H1 (cell line): ENCODE data around the gene BDKRB1. TPM values are rescaled to one million over a fixed set of nuclear protein-coding genes. Genes with fewer than 3 reads are reported as not detected.

ENCODE experiments used
- CTCF ChIA-PET: fragments of 300-600 bp; sonication (Branson Sonifier 250); formaldehyde crosslinking; loops from one replicate; lab custom pipeline; 2021; ENCODE audit not compliant: partially characterized antibody; lab: Charles Lee
- POLR2A ChIA-PET: fragments of 300-600 bp; sonication (Branson Sonifier 250); formaldehyde crosslinking; loops from one replicate; lab custom pipeline; 2021; ENCODE audit warnings: inconsistent platforms; ENCODE audit not compliant: partially characterized antibody; lab: Charles Lee
- DNase-seq, 2 experiments: peaks; one replicate each; pipeline versions ENCODE4 v3.0.0 to v3.0.0-alpha.2; 2010 to 2022; ENCODE audit warnings: low spot score in 2 of 2, low read depth in 1 of 2, mixed read lengths in 1 of 2
- FAIRE-seq: peaks from 2 replicates; lab custom pipeline; 2011; peaks lifted over from hg19 to GRCh38; lab: Jason Lieb, UNC
- H2AFZ ChIP-seq: 2 replicates; pipeline ENCODE4 v1.8.1; 2012; ENCODE audit warnings: low read length, inconsistent platforms
- H2AK5ac ChIP-seq: 2 replicates; pipeline ENCODE4 v1.6.1; 2013; ENCODE audit warnings: low read depth, low read length
- H2BK120ac ChIP-seq: replicated peaks from 2 replicates; pipeline ENCODE3; 2013; ENCODE audit warnings: low read depth, low read length, inconsistent platforms
- H2BK12ac ChIP-seq: 2 replicates; pipeline ENCODE4 v1.6.1; 2013; ENCODE audit warnings: low read depth, low read length
- H2BK15ac ChIP-seq: 2 replicates; pipeline ENCODE4 v1.6.1; 2013; ENCODE audit warnings: low read length
- H2BK20ac ChIP-seq: 2 replicates; pipeline ENCODE4 v1.6.1; 2013; ENCODE audit warnings: low read length
- H2BK5ac ChIP-seq: 2 replicates; pipeline ENCODE4 v1.6.1; 2013; ENCODE audit warnings: low read depth, low read length
- H3K14ac ChIP-seq: 2 replicates; pipeline ENCODE4 v1.6.1; 2013; ENCODE audit warnings: inconsistent platforms; ENCODE audit not compliant: insufficient read length
- H3K18ac ChIP-seq: 2 replicates; pipeline ENCODE4 v1.6.1; 2013; ENCODE audit warnings: low read length; ENCODE audit errors: extremely low read depth
- H3K23ac ChIP-seq: 2 replicates; pipeline ENCODE4 v1.6.1; 2013; ENCODE audit warnings: inconsistent platforms; ENCODE audit not compliant: insufficient read length
- H3K23me2 ChIP-seq: 2 replicates; pipeline ENCODE4 v1.6.1; 2013; ENCODE audit warnings: low read depth, low read length
- H3K27ac ChIP-seq: 2 replicates; pipeline ENCODE4 v1.6.1; 2011; ENCODE audit warnings: low read depth, low read length, inconsistent platforms
- H3K27me3 ChIP-seq, 4 experiments: replicated peaks in 1 of 4; 1 replicate in 1 of 4; 2 replicates in 3 of 4; pipeline versions ENCODE4 v1.6.1 to v1.8.1; 2011 to 2013; ENCODE audit warnings: low read length in 3 of 4, mild to moderate bottlenecking in 3 of 4, inconsistent platforms in 2 of 4, mixed read lengths in 2 of 4, moderate library complexity in 1 of 4; ENCODE audit not compliant: control insufficient read depth in 3 of 4, insufficient read depth in 3 of 4; ENCODE audit errors: extremely low read depth in 1 of 4
- H3K36me3 ChIP-seq, 4 experiments: 2 replicates each; pipeline versions ENCODE4 v1.6.1 to v1.8.1; 2011 to 2013; ENCODE audit warnings: mild to moderate bottlenecking in 4 of 4, low read length in 3 of 4, moderate library complexity in 2 of 4, control low read depth in 1 of 4, inconsistent platforms in 1 of 4; ENCODE audit not compliant: insufficient read depth in 4 of 4, control insufficient read depth in 2 of 4
- H3K4ac ChIP-seq: replicated peaks from 2 replicates; pipeline ENCODE3; 2013; ENCODE audit warnings: low read length, low read depth, mixed read lengths, inconsistent platforms; ENCODE audit not compliant: insufficient read length
- H3K4me1 ChIP-seq, 4 experiments: replicated peaks in 1 of 4; 1 replicate in 1 of 4; 2 replicates in 3 of 4; pipeline versions ENCODE4 v1.6.1 to v1.8.1; 2011 to 2013; ENCODE audit warnings: low read length in 3 of 4, inconsistent platforms in 2 of 4, mixed read lengths in 1 of 4; ENCODE audit not compliant: insufficient read depth in 4 of 4, control insufficient read depth in 3 of 4
- H3K4me2 ChIP-seq, 2 experiments: 2 replicates each; pipeline versions ENCODE4 v1.6.1 to v1.8.1; 2011 to 2013; ENCODE audit warnings: low read depth in 2 of 2, low read length in 2 of 2, control low read depth in 1 of 2, inconsistent platforms in 1 of 2, mild to moderate bottlenecking in 1 of 2; ENCODE audit not compliant: insufficient read depth in 1 of 2
- H3K4me3 ChIP-seq, 4 experiments: fragments of 200-600, 300-600 bp in 1 of 4; sonication (generic), shearing (Covaris generic), sonication (Bioruptor Twin) in 1 of 4; 2 replicates each; pipeline versions ENCODE4 v1.5.1 to v1.8.1; 2011 to 2016; ENCODE audit warnings: low read length in 4 of 4, low read depth in 3 of 4, control low read depth in 2 of 4, inconsistent platforms in 2 of 4, mild to moderate bottlenecking in 2 of 4, mixed read lengths in 1 of 4, moderate library complexity in 1 of 4; ENCODE audit not compliant: insufficient read depth in 2 of 4; ENCODE audit errors: extremely low read depth in 1 of 4
- H3K56ac ChIP-seq: replicated peaks from 2 replicates; pipeline ENCODE3; 2013; ENCODE audit warnings: low read depth, mild to moderate bottlenecking, mixed read lengths, low read length, inconsistent platforms; ENCODE audit not compliant: insufficient read length
- H3K79me1 ChIP-seq: 2 replicates; pipeline ENCODE4 v1.6.1; 2013; ENCODE audit warnings: low read depth, low read length, control low read depth
- H3K79me2 ChIP-seq, 2 experiments: 2 replicates each; pipeline versions ENCODE4 v1.6.1 to v1.8.1; 2012 to 2013; ENCODE audit warnings: low read length in 2 of 2, mild to moderate bottlenecking in 2 of 2, inconsistent platforms in 1 of 2; ENCODE audit not compliant: insufficient read depth in 2 of 2, control insufficient read depth in 1 of 2
- H3K9ac ChIP-seq, 4 experiments: replicated peaks in 1 of 4; 1 replicate in 1 of 4; 2 replicates in 3 of 4; pipeline versions ENCODE4 v1.6.1 to v1.8.1; 2011 to 2013; ENCODE audit warnings: low read depth in 3 of 4, low read length in 3 of 4, control low read depth in 2 of 4, mild to moderate bottlenecking in 2 of 4, moderate library complexity in 2 of 4, inconsistent platforms in 1 of 4; ENCODE audit errors: extremely low read depth in 1 of 4
- H3K9me3 ChIP-seq, 2 experiments: 2 replicates each; pipeline versions ENCODE4 v1.6.1 to v1.8.1; 2012 to 2013; ENCODE audit warnings: mild to moderate bottlenecking in 2 of 2, moderate library complexity in 2 of 2, control low read depth in 1 of 2, inconsistent platforms in 1 of 2, low read depth in 1 of 2, low read length in 1 of 2, mixed read lengths in 1 of 2; ENCODE audit not compliant: insufficient read depth in 2 of 2
- H4K20me1 ChIP-seq, 2 experiments: replicated peaks in 1 of 2; 2 replicates each; pipeline versions ENCODE3 to v1.8.1; 2011 to 2013; ENCODE audit warnings: inconsistent platforms in 2 of 2, low read length in 2 of 2, mild to moderate bottlenecking in 1 of 2; ENCODE audit not compliant: insufficient read depth in 2 of 2, control insufficient read depth in 1 of 2
- H4K5ac ChIP-seq: 2 replicates; pipeline ENCODE4 v1.6.1; 2013; ENCODE audit warnings: low read length, low read depth, mixed read lengths, inconsistent platforms; ENCODE audit not compliant: insufficient read length
- H4K8ac ChIP-seq: 2 replicates; pipeline ENCODE4 v1.8.0; 2013; ENCODE audit warnings: mild to moderate bottlenecking, moderate library complexity, low read length, inconsistent platforms; ENCODE audit not compliant: insufficient read depth; ENCODE audit errors: extremely low read depth
- H4K91ac ChIP-seq: replicated peaks from 2 replicates; pipeline ENCODE3; 2013; ENCODE audit warnings: low read length, mixed read lengths, inconsistent platforms; ENCODE audit not compliant: insufficient read length
- EP300 ChIP-seq, 2 experiments: IDR thresholded peaks; 1 replicate in 1 of 2; 2 replicates in 1 of 2; pipeline ENCODE4 v1.6.1; 2011 to 2012; ENCODE audit warnings: low read depth in 2 of 2, low read length in 2 of 2, mild to moderate bottlenecking in 2 of 2, borderline replicate concordance in 1 of 2, inconsistent platforms in 1 of 2, moderate library complexity in 1 of 2
- GABPA ChIP-seq: IDR thresholded peaks from 2 replicates; pipeline ENCODE4 v1.6.1; 2011; ENCODE audit warnings: mild to moderate bottlenecking, low read length, moderate library complexity, borderline replicate concordance; ENCODE audit not compliant: insufficient read depth
- KDM4A ChIP-seq: IDR thresholded peaks from one replicate; pipeline ENCODE4 v1.7.1; 2012; ENCODE audit warnings: low read depth, mild to moderate bottlenecking, moderate library complexity, low read length, inconsistent platforms; ENCODE audit not compliant: severe bottlenecking
- POLR2AphosphoS5 ChIP-seq: IDR thresholded peaks from 2 replicates; pipeline ENCODE4 v1.6.1; 2011; ENCODE audit warnings: low read depth, low read length
- POU5F1 ChIP-seq: IDR thresholded peaks from 2 replicates; pipeline ENCODE4 v1.6.1; 2011; ENCODE audit warnings: low read depth, mild to moderate bottlenecking, low read length, moderate library complexity
- RBBP5 ChIP-seq: IDR thresholded peaks from 2 replicates; pipeline ENCODE4 v1.7.1; 2012; ENCODE audit warnings: low read depth, mild to moderate bottlenecking, inconsistent platforms, low read length, moderate library complexity, borderline replicate concordance
- RFX5 ChIP-seq: IDR thresholded peaks from 2 replicates; pipeline ENCODE4 v1.6.1; 2011; ENCODE audit warnings: low read depth, low read length, improper control_type of control experiment, borderline replicate concordance
- SIRT6 ChIP-seq: IDR thresholded peaks from one replicate; pipeline ENCODE4 v1.7.1; 2012; ENCODE audit warnings: low read length, inconsistent platforms
- SP1 ChIP-seq: IDR thresholded peaks from 2 replicates; pipeline ENCODE4 v1.6.1; 2011; ENCODE audit warnings: low read depth, low read length
- TAF1 ChIP-seq: IDR thresholded peaks from 2 replicates; pipeline ENCODE4 v1.6.1; 2011; ENCODE audit warnings: mild to moderate bottlenecking, low read depth, low read length
- TBP ChIP-seq: IDR thresholded peaks from 2 replicates; pipeline ENCODE4 v1.6.1; 2011; ENCODE audit warnings: low read depth, low read length, improper control_type of control experiment
- YY1 ChIP-seq: IDR thresholded peaks from 2 replicates; pipeline ENCODE4 v1.6.1; 2011; ENCODE audit warnings: low read depth, mild to moderate bottlenecking, low read length
- WGBS, 2 experiments: shearing (Covaris generic) in 1 of 2; methylation state at CpG; one replicate each; pipeline versions ENCODE4 v1.1.6 to v1.1.7; 2013 to 2015; ENCODE audit warnings: low lambda C conversion rate in 2 of 2, mixed read lengths in 2 of 2, inconsistent platforms in 1 of 2, low coverage in 1 of 2, missing lambda C conversion rate in 1 of 2; ENCODE audit not compliant: insufficient replicate concordance in 2 of 2, insufficient coverage in 1 of 2, insufficient read length in 1 of 2; ENCODE audit errors: extremely low coverage in 1 of 2, missing lambda C conversion rate in 1 of 2; 5-methylcytosine and 5-hydroxymethylcytosine counted together
- polyA plus RNA-seq, 7 experiments: library from polyadenylated mRNA; depleted of rRNA in 3 of 7; stranded (reverse) in 5 of 7; unstranded in 2 of 7; fragments of >200 nt in 5 of 7; fragments of 200-250 nt in 2 of 7; gene quantifications; 1 replicate in 5 of 7; 2 replicates in 1 of 7; 4 replicates in 1 of 7; pipeline versions ENCODE4 v1.2.1 to v1.2.3, GENCODE V29; 2011 to 2013; ENCODE audit warnings: missing spikeins in 2 of 7, mixed read lengths in 2 of 7
- total RNA-seq: library from RNA; stranded (reverse); fragmentation: NEBNext Ultra II Directional; extraction: Animal tissue kit (Norgen Biotek cat#: 25700); gene quantifications from 2 replicates; pipeline ENCODE4 v1.2.1, GENCODE V29; 2021

Gene BDKRB1
- total and polyA plus RNA-seq, 2 of the 8 experiments (the other 6 are each of a cell fraction or from before 2014, with no cell fraction given), result 0.27 TPM; not detected in 1

DNA sequence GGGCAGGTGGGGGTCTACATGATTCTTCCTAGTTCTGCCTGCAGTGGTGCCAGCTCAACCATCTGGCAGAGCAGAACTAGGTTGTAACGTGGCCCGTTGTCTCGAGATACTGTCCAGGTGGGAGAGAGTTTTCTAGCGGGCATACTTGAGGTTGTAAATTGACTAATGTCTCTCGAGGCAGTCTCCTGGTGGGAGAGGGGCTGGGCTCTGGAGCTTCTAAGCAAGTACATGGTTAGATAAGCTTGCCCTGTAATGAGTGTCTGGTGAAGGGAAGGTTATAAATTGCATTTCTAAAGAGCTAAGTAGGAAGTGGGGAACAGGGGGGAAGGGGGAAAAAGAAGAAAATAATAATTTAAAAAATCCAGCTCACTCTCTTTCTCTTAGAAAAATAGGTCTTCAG is 18.1 kb downstream of the BDKRB1 start:
- Histone ChIP-seq H3K79me1 (no peaks in the 10 kb centered on the region), H3K23ac (no peak overlapping the region), H3K14ac (no peak overlapping the region), H2BK20ac (no peak overlapping the region), H2AFZ (no peak overlapping the region), H3K56ac (no peak overlapping the region), H4K20me1 (no peaks in the 10 kb centered on the region), H4K5ac (no peak overlapping the region), H3K79me2 (no peaks in the 10 kb centered on the region), H2BK120ac (no peak overlapping the region), H3K4ac (no peak overlapping the region), H4K8ac (no peak overlapping the region), H4K91ac (no peak overlapping the region), H3K9me3 (peaks cover 4 to 10% of the 10 kb centered on the region in 2 experiments; a peak in 3 of 4 replicates), H3K36me3 (no peaks in the 10 kb centered on the region; a peak in 2 of 8 replicates), H2AK5ac (no peak overlapping the region), H3K4me1 (peaks cover 0 to 6% (median 2%) of the 10 kb centered on the region in 4 experiments; a peak in 2 of 7 replicates), H3K9ac (no peak overlapping the region), H3K27me3 (no peaks in the 10 kb centered on the region), H3K18ac (no peak overlapping the region), H3K4me2 (no peak overlapping the region), H3K27ac (no peak overlapping the region), H2BK5ac (no peak overlapping the region), H2BK12ac (no peak overlapping the region), H3K4me3 (no peak overlapping the region), H2BK15ac (no peak overlapping the region), H3K23me2 (no peaks in the 10 kb centered on the region)
- TF ChIP-seq RFX5, result no peak
- no peak for TF ChIP-seq POLR2AphosphoS5
- TF ChIP-seq SP1, result no peak
- no peak for TF ChIP-seq EP300 (IDR thresholded peaks at IDR 0.05; ENCODE audit: borderline replicate concordance in 1 of 2, low read depth in 2 of 2, low read length in 2 of 2)
- TF ChIP-seq POU5F1, result no peak
- TF ChIP-seq TAF1, result no peak
- no peak for TF ChIP-seq RBBP5
- TF ChIP-seq KDM4A, result no peak
- TF ChIP-seq GABPA, result no peak
- TF ChIP-seq TBP, result no peak
- TF ChIP-seq SIRT6, result no peak
- TF ChIP-seq YY1, result no peak
- DNase-seq, result no peak
- ChIA-PET POLR2A (no interaction called here), CTCF (interaction anchor here (0.6 to 12.6 kb wide), 23 partner anchors 9 to 714 kb away, joined by 3 to 268 read pairs (median 5); partner anchors contain the start of gene BDKRB1)
- no peak for FAIRE-seq
- WGBS, 2 experiments, result 85% methylated on average over 5 of the region's 5 CpGs; no CpG with 5 or more reads in 1 of the 2 experiments
